OCI-LY7 (cell line): ENCODE measurements around the gene TAS2R40. TPM values are rescaled to one million over a fixed set of nuclear protein-coding genes. Genes with fewer than 3 reads are reported as not detected.

Experiments
- BruUV-seq: library from RNA; stranded (reverse); fragments of 400-500 nt; replicated peaks from 2 replicates; lab custom pipeline; 2021; lab: Mats Ljungman, UMichigan
- CTCF ChIA-PET: fragments of 300-600 bp; sonication (Branson Sonifier 250); formaldehyde crosslinking; loops from one replicate; lab custom pipeline; 2022; ENCODE audit warnings: antibody characterized with exemption; ENCODE audit not compliant: unreplicated experiment; lab: Charles Lee
- POLR2A ChIA-PET: fragments of 300-600 bp; sonication (Branson Sonifier 250); formaldehyde crosslinking; loops from one replicate; lab custom pipeline; 2022; ENCODE audit warnings: antibody characterized with exemption; lab: Charles Lee
- DNase-seq: peaks from one replicate; pipeline ENCODE4 v3.0.0-alpha.2; 2015; ENCODE audit warnings: low spot score
- H2AFZ ChIP-seq: fragments of 200-600 bp; sonication (generic), shearing (Covaris generic); 2 replicates; pipeline ENCODE4 v1.6.1; 2014; ENCODE audit warnings: mild to moderate bottlenecking, antibody characterized with exemption, low read length, moderate library complexity
- H3K27ac ChIP-seq: fragments of 200-600 bp; sonication (generic); 2 replicates; pipeline ENCODE4 v1.5.1; 2014; ENCODE audit warnings: mixed run types, low read depth, mild to moderate bottlenecking, moderate library complexity, low read length, inconsistent platforms; ENCODE audit not compliant: poor library complexity, severe bottlenecking
- H3K36me3 ChIP-seq: fragments of 200-600 bp; sonication (generic); 2 replicates; pipeline ENCODE4 v1.6.1; 2014; ENCODE audit warnings: mild to moderate bottlenecking, antibody characterized with exemption, low read length, moderate library complexity, mixed read lengths; ENCODE audit not compliant: insufficient read depth
- H3K4me1 ChIP-seq: fragments of 200-600 bp; sonication (generic); 2 replicates; pipeline ENCODE4 v1.5.1; 2014; ENCODE audit warnings: mild to moderate bottlenecking, low read length; ENCODE audit not compliant: insufficient read depth, poor library complexity, severe bottlenecking
- H3K4me2 ChIP-seq: fragments of 200-600 bp; sonication (generic); 2 replicates; pipeline ENCODE4 v1.6.1; 2014; ENCODE audit warnings: mild to moderate bottlenecking, low read length
- H3K4me3 ChIP-seq: fragments of 200-600 bp; sonication (generic); 2 replicates; pipeline ENCODE4 v1.5.1; 2014; ENCODE audit warnings: mild to moderate bottlenecking, low read depth, low read length; ENCODE audit not compliant: poor library complexity, severe bottlenecking
- H3K79me2 ChIP-seq: fragments of 200-600 bp; sonication (generic); 2 replicates; pipeline ENCODE4 v1.6.1; 2016; ENCODE audit warnings: low read depth, mild to moderate bottlenecking, low read length, moderate library complexity, mixed read lengths; ENCODE audit not compliant: insufficient read depth
- H3K9me2 ChIP-seq: fragments of 200-600 bp; sonication (generic); 2 replicates; pipeline ENCODE4 v1.6.1; 2016; ENCODE audit warnings: mild to moderate bottlenecking, low read length, mixed read lengths; ENCODE audit not compliant: insufficient read depth
- H3K9me3 ChIP-seq: fragments of 200-600 bp; sonication (generic); 2 replicates; pipeline ENCODE4 v1.6.1; 2014; ENCODE audit warnings: mild to moderate bottlenecking, mixed run types, low read length, mixed read lengths
- H4K20me1 ChIP-seq: fragments of 200-600 bp; sonication (generic); 2 replicates; pipeline ENCODE4 v1.6.1; 2014; ENCODE audit warnings: mild to moderate bottlenecking, antibody characterized with exemption, low read length, moderate library complexity, mixed read lengths; ENCODE audit not compliant: insufficient read depth
- EZH2phosphoT487 ChIP-seq: fragments of 200-600 bp; sonication (generic); IDR thresholded peaks from 2 replicates; pipeline ENCODE4 v1.6.1; 2018; ENCODE audit warnings: low read depth, borderline replicate concordance, mild to moderate bottlenecking, mixed run types, antibody characterized with exemption, low read length, moderate library complexity, mixed read lengths
- intact Hi-C: fragments of 100-400 bp; cut with micrococcal nuclease; formaldehyde crosslinking; loops from one replicate; pipeline ENCODE4 v1.10.0; 2022; ENCODE audit not compliant: unreplicated experiment
- total RNA-seq, 2 experiments: library from RNA; depleted of rRNA in 1 of 2; stranded (reverse); fragments of >200 nt in 1 of 2; shearing (Covaris generic) in 1 of 2; gene quantifications; 2 replicates each; pipeline ENCODE4 v1.2.3, GENCODE V29; 2014 to 2022
- TF ChIP-seq, protein P1 (sequence below): fragments of 200-600 bp; sonication (generic); conservative IDR thresholded peaks from 2 replicates; pipeline ENCODE4 v1.5.1; 2014; ENCODE audit warnings: mild to moderate bottlenecking, antibody characterized with exemption, low read length, moderate library complexity, mixed read lengths

TAS2R40 gene
- total RNA-seq, 2 experiments from 2014 or later: not detected

DNA sequence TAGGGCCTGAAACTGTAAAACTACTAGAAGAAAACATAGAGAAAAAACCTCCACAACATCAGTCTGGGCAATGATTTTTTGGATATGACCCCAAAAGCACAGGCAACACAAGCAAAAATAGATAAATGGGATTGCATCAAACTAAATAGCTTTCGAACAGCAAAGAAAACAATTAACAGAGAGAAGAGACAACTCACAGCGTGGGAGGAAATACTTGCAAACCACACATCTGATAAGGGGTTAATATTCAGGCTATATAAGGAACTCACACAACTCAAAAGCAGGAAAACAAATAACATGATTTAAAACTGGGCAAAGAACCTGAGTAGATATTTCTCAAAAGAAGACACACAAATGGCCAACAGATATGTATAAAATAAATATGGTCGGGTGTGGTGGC, 33.7 kb downstream of the TAS2R40 start:
- ChIA-PET POLR2A (interaction anchor here (1.0 kb wide), 1 partner anchor 41 kb away, joined by 3 read pairs; no protein-coding TSS in a partner anchor), CTCF (no interaction called here)
- TF ChIP-seq EZH2phosphoT487: no peak
- TF ChIP-seq, protein P1, sequence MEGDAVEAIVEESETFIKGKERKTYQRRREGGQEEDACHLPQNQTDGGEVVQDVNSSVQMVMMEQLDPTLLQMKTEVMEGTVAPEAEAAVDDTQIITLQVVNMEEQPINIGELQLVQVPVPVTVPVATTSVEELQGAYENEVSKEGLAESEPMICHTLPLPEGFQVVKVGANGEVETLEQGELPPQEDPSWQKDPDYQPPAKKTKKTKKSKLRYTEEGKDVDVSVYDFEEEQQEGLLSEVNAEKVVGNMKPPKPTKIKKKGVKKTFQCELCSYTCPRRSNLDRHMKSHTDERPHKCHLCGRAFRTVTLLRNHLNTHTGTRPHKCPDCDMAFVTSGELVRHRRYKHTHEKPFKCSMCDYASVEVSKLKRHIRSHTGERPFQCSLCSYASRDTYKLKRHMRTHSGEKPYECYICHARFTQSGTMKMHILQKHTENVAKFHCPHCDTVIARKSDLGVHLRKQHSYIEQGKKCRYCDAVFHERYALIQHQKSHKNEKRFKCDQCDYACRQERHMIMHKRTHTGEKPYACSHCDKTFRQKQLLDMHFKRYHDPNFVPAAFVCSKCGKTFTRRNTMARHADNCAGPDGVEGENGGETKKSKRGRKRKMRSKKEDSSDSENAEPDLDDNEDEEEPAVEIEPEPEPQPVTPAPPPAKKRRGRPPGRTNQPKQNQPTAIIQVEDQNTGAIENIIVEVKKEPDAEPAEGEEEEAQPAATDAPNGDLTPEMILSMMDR: no peak
- Histone ChIP-seq H4K20me1 (no peaks in the 10 kb centered on the region), H3K4me1 (peaks cover 8% of the 10 kb centered on the region), H3K36me3 (no peaks in the 10 kb centered on the region), H3K9me3 (peaks cover 5% of the 10 kb centered on the region; the same call in 1 of the 2 replicates), H3K4me2 (no peak overlapping the region), H3K4me3 (no peak overlapping the region), H3K9me2 (no peaks in the 10 kb centered on the region), H3K79me2 (no peaks in the 10 kb centered on the region), H2AFZ (no peak overlapping the region), H3K27ac (no peak overlapping the region)
- no TSS peak for BruUV-seq
- DNase-seq: no peak
- intact Hi-C loops: no loop called here

DNA sequence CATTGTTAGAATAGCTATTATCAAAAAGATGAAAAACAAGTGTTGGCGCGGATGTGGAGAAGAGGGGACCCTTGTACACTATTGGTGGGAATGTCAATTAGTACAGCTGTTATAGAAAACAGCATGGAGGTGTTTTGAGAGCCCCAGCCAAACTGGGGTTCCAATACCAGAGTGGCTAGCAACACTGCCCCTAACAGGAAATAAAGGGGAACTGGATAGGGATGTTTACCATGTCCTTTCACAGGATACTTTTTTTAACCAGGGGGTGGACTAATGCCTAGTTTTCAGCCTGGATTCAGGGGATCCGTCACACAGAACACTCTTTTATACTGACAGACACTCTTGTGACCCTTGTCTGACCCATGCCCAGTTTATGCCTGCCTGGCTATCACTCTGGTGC, 34.5 kb downstream of the TAS2R40 start:
- Histone ChIP-seq H3K4me3 (no peak overlapping the region), H2AFZ (no peak overlapping the region), H3K9me2 (no peaks in the 10 kb centered on the region), H4K20me1 (no peaks in the 10 kb centered on the region), H3K36me3 (no peaks in the 10 kb centered on the region), H3K79me2 (no peaks in the 10 kb centered on the region), H3K4me1 (peaks cover 3% of the 10 kb centered on the region), H3K27ac (no peak overlapping the region), H3K4me2 (no peak overlapping the region), H3K9me3 (peaks cover 5% of the 10 kb centered on the region; the same call in 1 of the 2 replicates)
- TF ChIP-seq, protein P1: no peak
- no peak for TF ChIP-seq EZH2phosphoT487
- POLR2A ChIA-PET: no interaction called here
- BruUV-seq: no TSS peak
- intact Hi-C loops: no loop called here
- CTCF ChIA-PET: no interaction called here
- DNase-seq: no peak

DNA sequence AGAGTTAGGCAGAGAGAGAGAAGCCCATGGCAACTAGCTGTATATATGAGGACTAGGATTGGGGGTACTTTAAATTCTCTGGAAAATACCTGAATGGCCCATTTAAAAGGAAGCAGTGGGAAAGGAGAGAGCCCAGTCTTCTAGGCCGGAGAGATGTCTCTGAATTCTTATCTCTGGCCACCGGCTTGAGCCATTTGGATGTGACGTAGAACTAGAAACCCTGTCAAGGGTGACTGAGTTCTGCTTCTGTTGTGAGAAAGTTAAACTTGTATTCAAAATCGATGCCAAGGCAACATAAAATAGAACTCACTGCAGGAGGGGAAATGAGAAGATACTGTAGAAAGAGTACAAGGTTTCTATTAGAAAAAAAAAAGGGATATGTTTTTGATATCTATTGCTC, 35.1 kb downstream of the TAS2R40 start:
- peaks cover 5% of the 10 kb centered on the region; the same call in 1 of the 2 replicates for H3K9me3 ChIP-seq
- no peak for DNase-seq
- no peak for TF ChIP-seq EZH2phosphoT487
- TF ChIP-seq, protein P1: no peak
- intact Hi-C loops: no loop called here
- BruUV-seq: no TSS peak
- H3K4me1 ChIP-seq: peaks cover 3% of the 10 kb centered on the region
- no peak overlapping the region for H2AFZ ChIP-seq
- no peak overlapping the region for H3K4me2 ChIP-seq
- H3K9me2 ChIP-seq: no peaks in the 10 kb centered on the region
- H3K27ac ChIP-seq: no peak overlapping the region
- no peaks in the 10 kb centered on the region for H3K36me3 ChIP-seq
- CTCF ChIA-PET: no interaction called here
- POLR2A ChIA-PET: interaction anchor here (0.6 to 1.0 kb wide), 2 partner anchors 10 to 472 kb away, joined by 3 to 5 read pairs; no protein-coding TSS in a partner anchor
- H3K4me3 ChIP-seq: no peak overlapping the region
- H4K20me1 ChIP-seq: no peaks in the 10 kb centered on the region
- no peaks in the 10 kb centered on the region for H3K79me2 ChIP-seq
